GM04503 (cell line): ENCODE measurements around the gene C16orf86.

Source experiments
- DNase-seq: peaks from one replicate; pipeline ENCODE4 v3.0.0-alpha.2; 2012; ENCODE audit warnings: low read depth

The C16orf86 gene

GRCh38 chr16:67666559-67667452 lies at the start of gene C16orf86, which contains the start of gene ENKD1:
Gene C16orf86, plus strand, starts transcription at chr16:67666814. Its CDS starts 157 bp downstream, at chr16:67666971.
Gene ENKD1, minus strand, starts transcription at chr16:67666750. Its CDS starts 308 bp downstream, at chr16:67666442.
- DNase-seq: no peak

GRCh38 chr16:67628216-67628615 lies 38.4 kb upstream of the C16orf86 start:
- DNase-seq: no peak

- no peak for DNase-seq
Measured at GRCh38 chr16:67632415-67633172, 34.0 kb upstream of the C16orf86 start.

GRCh38 chr16:67636713-67637112 lies 29.9 kb upstream of the C16orf86 start:
- no peak for DNase-seq

DNA sequence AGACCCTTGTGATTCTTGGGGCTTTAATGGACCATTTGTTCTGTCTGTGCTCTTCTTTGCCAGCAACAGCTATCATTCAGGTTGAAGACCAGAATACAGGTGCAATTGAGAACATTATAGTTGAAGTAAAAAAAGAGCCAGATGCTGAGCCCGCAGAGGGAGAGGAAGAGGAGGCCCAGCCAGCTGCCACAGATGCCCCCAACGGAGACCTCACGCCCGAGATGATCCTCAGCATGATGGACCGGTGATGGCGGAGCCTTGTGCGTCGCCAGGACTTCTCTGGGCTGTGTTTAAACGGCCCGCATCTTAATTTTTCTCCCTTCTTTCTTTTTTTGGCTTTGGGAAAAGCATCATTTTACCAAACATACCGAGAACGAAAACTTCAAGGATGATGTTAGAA lies 29.0 kb upstream of the C16orf86 start:
- DNase-seq: no peak

GRCh38 chr16:67641779-67642708 lies 24.6 kb upstream of the C16orf86 start:
- no peak for DNase-seq

GRCh38 chr16:67644038-67644437 lies 22.6 kb upstream of the C16orf86 start:
- no peak for DNase-seq

DNA sequence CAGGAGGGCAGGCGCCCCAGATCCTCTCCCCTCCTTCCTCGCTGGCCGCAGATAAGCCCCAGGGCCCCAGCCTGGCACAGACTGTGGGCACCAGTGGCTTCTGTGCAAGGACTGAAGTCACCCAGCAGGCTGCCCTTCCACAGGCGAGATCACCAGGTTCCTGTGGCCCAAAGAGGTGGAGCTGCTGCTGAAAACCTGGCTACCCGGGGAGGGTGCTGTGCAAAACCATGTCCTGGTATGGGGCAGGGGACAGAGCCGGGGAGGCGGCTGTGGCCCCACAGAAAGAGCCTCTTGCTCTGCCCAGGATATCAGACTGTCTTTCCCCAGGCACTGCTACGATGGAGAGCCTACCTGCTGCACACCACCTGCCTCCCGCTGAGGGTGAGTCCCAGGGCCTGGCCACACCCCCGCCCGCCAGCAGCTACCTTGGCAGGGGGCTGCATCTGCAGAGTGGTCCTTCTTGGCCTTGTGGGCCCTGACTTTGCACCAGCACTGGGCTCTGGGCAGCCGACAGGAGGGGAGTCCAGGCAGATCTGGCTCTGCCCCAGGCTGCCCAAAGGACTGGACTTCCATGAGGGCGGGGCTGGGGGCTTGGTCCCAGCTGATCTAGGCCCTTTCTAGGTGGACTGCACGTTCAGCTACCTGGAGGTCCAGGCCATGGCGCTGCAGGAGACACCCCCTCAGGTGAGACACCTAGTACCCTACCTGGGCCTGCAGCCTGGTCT lies 21.1 kb upstream of the C16orf86 start:
- DNase-seq: no peak

DNA sequence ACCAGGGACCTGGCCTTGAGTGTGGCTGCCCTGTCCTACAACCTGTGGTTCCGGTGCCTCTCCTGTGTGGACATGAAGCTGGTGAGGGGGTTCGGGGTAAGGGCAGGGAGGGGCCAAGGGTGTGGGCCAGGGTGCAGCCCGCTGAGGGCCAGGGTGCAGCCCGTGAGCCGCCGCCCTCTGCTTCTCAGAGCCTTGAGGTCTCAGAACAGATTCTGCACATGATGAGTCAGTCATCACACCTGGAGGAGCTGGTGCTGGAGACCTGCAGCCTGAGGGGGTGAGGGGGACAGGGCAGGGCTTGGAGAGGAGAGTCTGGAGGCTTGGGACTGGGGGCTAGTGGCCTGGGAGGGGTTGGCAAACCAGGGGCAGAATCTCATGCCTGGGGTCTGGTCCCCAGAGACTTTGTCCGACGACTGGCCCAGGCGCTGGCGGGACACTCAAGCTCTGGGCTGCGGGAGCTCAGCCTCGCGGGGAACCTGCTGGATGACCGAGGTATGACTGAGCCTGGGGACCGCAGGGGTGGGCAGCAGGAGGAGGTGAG lies 19.4 kb upstream of the C16orf86 start:
- no peak for DNase-seq

DNA sequence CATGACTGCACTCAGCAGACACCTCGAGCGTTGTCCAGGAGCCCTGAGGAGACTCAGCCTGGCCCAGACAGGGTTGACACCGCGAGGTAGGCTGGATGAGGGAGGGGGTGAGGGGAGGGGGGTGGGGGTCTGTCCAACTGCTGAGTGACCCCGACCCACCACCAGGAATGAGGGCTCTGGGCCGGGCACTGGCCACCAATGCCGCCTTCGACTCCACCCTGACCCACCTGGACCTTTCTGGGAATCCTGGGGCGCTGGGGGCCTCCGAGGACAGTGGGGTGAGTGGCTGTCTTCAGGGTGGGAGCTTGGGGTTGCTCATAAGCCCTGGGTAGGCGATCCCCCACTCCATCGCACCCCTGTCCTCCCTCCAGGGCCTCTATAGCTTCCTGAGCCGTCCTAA lies 18.9 kb upstream of the C16orf86 start:
- no peak for DNase-seq

DNA sequence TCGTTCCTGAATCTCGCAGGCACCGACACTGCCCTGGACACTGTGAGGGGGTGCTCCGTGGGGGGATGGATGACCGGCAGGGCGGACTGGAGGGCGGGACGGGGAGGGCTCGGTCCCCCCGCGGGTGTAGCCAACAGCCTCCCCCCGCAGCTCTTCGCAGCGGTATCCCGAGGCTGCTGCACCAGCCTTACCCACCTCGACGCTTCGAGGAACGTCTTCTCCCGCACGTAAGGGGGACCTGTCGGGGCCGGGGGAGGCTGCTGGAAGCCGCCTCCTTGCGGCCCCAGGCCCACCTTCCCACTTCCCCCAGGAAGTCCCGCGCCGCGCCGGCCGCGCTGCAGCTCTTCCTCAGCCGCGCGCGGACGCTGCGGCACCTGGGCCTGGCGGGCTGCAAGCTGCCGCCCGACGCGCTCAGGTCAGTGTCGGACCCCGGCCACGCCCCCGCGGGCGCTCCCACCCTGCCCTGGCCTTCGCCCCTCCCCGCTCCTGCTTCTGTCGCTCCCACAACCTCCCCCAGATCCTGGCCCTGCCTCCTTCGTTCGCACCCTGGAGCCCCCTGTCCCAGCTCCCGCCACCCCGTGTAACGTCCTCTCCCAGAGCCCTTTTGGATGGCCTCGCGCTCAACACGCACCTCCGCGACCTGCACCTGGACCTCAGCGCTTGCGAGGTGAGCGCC lies 18.4 kb upstream of the C16orf86 start:
- DNase-seq: no peak

DNA sequence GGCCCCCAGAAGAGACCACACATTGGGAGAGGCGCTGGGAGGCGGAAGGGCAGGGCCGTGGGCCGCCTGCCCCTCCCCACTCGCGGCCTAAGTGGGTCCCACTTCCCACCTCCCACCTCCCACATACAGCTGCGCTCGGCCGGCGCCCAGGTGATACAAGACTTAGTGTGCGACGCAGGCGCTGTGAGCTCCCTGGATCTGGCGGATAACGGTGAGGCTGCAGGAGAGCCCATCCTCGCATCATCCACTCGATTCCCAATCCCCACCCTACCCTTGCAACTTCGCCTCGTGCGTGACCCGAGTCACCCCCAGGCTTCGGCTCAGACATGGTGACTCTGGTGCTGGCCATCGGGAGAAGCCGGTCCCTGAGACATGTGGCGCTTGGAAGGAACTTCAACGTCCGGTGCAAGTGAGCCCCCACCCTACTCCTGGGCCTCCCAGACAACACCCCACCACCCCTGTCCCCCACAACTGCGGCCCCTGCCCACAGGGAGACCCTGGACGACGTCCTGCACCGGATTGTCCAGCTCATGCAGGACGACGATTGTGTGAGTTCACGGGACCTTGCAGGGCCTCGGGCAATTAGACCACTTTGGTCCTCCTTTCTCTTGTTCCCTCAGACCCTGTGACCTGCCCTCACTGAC lies 17.7 kb upstream of the C16orf86 start:
- no peak for DNase-seq

- no peak for DNase-seq
Measured at GRCh38 chr16:67649494-67649931, 17.1 kb upstream of the C16orf86 start.

DNA sequence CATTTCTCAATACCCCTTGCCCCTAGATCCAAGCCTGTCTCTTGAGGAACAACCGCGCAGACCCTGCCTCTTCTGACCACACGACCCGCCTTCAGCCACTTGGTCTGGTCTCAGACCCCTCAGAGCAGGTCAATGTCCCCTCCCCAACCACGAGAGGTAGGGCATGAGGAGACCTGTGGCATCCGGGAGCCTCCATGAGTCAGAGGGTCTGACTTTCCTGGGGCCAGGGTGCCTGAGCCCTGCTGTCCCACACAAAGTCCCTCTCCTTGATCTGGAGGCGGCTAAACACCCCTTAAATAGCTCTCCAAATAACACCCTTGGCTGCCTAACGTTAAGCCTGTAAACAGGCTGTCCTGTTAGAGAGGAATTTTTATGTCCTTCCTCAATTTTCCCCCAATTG lies 16.6 kb upstream of the C16orf86 start:
- DNase-seq: no peak

DNA sequence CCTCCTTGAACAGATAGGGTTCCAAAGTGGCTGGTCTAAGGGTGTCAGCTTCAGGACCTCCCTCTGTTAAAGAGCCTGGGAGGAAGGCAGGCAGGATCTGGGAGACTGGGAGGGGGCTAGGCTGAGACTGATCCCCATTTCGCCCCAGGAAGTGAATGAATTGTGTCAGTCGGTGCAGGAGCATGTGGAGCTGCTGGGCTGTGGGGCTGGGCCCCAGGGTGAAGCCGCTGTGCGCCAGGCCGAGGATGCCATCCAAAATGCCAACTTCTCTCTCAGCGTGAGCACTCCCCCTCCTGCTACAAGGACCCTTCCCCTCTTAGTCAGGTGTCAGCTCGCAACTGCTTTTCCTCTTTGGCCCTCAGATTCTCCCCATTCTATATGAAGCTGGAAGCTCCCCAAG lies 15.6 kb upstream of the C16orf86 start:
- DNase-seq: no peak

DNA sequence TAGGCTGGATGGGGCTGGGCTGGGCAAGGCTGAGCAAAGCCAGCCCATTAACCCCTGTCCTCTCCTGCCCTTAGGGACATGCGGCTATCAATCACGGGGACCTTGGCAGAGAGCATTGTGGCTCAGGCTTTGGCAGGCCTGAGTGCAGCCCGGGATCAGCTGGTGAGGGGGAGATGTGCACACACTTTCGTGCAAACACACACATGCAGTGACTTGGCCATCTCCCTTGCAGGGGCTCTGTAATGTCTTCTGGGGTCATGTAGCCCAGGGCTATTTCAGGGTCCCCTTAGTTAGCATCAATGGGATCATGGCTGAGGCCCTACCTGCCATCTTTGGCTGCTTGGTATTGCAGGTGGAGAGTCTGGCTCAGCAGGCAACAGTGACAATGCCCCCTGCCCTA lies 14.8 kb upstream of the C16orf86 start:
- no peak for DNase-seq

DNA sequence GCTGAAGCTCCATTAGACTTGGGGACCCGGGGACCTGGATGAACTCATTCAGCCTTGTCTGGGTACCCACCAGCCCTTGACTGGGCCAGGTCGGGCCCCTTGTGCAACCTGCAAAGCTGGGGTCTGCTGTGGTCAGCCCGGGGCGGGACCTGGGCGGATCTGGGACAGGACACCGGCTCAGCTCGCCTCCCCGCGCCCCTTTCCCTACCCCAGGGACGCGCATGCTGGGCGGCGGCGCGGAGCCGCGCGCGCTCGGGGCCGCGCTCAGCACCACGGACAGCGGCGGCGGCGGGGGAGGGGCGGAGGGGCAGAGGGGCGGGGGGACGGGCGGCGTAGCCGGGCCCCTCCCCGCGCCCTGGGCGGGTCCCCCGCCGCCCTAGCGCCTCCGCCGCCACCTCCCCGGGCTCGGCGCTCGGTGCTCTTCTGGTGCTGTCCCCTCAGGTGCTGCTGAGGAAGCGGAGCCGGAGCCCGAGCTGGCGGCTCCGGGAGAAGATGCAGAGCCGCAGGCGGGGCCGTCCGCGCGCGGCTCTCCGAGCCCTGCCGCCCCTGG lies 14.0 kb upstream of the C16orf86 start:
- DNase-seq: no peak

DNA sequence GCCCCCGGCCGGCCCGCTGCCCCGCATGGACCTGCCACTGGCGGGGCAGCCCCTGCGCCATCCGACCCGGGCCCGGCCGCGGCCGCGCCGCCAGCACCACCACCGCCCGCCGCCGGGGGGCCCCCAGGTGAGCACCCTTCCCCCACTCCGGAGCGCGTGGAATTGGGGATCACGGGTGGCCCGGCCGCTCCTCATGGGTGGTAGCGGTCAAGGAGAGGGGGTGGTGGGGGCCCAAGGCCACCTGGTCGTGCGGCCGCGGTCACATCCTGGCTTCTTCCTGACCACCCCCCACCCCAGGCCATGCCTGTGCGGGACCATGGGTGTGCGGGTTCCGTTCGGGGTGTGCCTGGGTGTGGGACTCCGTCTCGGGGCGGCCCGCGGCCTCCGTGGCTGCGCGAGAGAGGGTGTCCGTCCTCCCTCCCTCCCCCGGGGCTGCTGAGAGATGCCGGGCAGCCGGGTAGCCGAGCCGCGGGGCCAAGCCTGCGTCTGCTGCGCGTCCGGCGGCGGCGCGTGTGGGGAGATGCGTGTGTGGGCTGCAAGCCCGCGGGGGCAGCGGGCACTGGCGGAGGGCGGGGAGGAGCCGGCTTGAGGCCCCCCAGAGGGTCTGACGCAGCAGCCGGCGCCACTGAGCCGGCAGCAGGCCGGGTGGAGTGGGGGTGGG lies 13.4 kb upstream of the C16orf86 start:
- DNase-seq: no peak

DNA sequence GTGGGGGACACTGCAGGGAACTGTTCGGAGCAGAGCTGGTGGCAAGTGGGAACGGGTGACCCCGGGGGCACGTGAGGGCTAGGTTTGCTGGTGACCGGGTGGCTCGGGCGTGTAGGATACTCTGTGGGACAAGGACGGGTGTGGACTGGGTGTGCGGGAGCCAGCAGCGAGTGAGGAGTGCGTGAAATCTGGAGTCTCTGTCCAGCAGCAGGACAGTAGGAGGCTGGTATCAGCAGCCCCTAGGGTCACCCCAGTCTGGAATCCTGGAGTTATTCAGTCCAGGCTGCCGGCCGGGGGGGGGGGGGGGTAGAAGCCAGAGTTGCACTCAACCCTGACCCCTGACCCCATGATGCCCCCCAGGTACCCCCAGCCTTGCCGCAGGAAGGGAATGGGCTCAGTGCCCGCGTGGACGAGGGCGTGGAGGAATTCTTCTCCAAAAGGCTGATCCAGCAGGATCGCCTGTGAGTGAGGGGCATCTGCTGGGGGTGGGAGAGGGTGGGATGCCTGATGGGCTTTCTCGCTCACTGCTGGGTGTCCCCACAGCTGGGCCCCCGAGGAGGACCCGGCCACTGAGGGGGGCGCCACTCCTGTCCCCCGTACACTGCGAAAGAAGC lies 12.7 kb upstream of the C16orf86 start:
- DNase-seq: no peak
